Sciatic nerve (tissue), 2 donors: ENCODE data around the gene OR7A5. TPM values are rescaled to one million over a fixed set of nuclear protein-coding genes. Genes with fewer than 3 reads are reported as not detected.
"Not testable (repeated sequence)": the region's sequence is repeated elsewhere in the genome, so short reads cannot be mapped to it uniquely, and the experiment has no call there.

Experiments
- ATAC-seq: fragments of 200-7000 bp; cut with Tn5 transposase; one replicate; pipeline ENCODE4 v1.9.1; 2020; ENCODE audit warnings: mild to moderate bottlenecking, moderate library complexity
- DNase-seq: peaks from one replicate; pipeline ENCODE4 v3.0.0-alpha.2; 2020; ENCODE audit warnings: low spot score
- intact Hi-C: fragments of 100-400 bp; cut with DNase I; formaldehyde crosslinking; loops from one replicate; pipeline ENCODE4 v1.14.2; 2022
- total RNA-seq: library from RNA; stranded (reverse); fragmentation: NEBNext Ultra II Directional; extraction: Animal tissue kit (Norgen Biotek cat#: 25700); gene quantifications from one replicate; pipeline ENCODE4 v1.2.1, GENCODE V29; 2021
- donor health status: DM: no; HTN: no; CAD: no.
- donor health status: DM: no; HTN: no; CAD: no.

Gene OR7A5
- total RNA-seq, 1 donor from 2014 or later, result 0.22 TPM

DNA sequence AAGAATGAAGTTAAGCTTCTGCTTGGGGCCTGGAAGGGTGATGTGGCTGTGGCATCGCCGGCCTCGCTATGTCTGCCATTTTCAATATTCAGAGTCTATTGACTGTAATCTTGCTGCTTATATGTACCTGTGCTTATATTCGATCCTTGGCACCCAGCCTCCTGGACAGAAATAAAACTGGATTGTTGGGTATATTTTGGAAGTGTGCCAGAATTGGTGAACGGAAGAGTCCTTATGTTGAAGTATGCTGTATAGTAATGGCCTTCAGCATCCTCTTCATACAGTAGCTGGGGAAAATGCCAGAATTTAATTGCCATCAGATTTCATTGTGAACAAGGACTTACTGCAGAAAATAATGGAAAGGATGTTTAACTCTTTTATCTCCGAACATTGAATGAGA, 42.7 kb downstream of the OR7A5 start:
- DNase-seq, ATAC-seq, intact Hi-C loops: not testable (repeated sequence)

DNA sequence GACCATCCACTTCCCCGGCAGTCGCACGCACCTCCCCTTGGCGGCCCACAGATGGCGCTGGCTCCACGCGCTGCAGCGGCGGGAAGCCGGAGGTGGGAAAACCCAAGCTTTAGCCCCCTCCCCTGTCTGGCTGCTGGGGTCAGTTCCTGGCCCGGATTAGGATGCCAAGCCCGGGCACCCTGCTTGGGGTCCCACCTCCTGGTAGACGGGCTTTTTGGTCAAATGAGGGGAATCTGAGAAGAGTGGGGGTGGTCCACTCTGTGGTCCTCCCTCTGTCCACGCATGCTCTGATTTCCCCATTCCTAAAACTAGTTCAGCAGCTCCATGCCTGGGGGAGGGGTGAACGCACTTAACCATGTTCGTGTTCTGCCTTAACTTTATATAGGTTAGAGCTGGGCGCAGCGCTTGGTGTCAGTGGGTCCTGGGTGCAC, 48.5 kb downstream of the OR7A5 start:
- intact Hi-C loops, result no loop called here
- DNase-seq, result no peak
- no peak for ATAC-seq

DNA sequence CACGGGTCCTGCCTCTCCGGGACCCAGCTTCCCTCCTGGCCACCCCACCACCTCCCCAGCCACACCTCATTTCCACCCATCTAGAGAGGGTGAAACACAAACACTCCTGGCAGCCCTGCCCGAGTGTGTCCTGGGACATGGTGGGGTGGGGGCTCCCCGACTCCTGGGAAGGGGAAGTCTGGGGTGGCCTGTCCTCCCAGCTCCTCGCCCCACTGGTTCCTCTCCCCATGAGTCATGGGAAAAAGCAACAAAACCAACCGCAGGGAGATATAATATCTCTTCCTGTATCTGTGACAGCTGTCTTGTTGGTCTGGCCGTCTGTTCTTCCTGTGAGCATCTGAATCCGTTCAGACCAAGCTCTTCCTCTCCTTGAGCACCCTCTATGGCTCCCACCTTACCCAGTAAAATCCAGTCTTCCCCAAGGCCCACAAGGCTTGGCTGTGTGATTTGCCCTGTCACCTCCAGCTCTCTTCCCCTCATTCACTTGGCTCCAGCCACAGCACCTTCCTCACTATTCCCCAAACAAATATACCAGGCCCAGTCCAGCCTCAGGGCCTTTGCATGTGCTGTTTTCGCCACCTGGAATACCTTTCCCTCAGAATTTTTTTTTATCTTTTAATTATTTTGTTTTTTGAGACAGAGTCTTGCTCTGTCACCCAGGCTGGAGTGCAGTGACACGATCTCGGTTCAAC, 49.7 kb downstream of the OR7A5 start:
- peak; percentile 87 for ATAC-seq
- DNase-seq, intact Hi-C loops: not testable (repeated sequence)

DNA sequence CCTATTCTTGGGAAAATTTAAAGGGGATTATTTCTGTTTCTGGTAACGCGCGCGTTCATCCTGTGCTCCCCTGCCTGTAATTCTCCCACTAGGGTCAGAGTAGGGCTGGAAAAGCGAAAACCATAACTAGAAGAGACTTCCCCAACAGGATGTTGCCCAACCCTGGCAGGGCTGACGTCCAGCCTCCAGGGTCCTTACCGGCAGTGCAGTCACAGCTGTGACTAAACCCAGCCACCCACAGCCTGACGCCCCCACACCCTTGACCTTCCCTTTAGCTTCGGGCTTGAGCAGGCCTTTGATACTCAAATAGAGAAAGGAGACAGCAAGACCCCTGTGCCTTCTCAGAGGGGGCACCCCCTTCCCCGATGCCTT, 50.3 kb downstream of the OR7A5 start:
- DNase-seq (peak; percentile 65), ATAC-seq (peak; percentile 87)
- intact Hi-C loops, result not testable (repeated sequence)

DNA sequence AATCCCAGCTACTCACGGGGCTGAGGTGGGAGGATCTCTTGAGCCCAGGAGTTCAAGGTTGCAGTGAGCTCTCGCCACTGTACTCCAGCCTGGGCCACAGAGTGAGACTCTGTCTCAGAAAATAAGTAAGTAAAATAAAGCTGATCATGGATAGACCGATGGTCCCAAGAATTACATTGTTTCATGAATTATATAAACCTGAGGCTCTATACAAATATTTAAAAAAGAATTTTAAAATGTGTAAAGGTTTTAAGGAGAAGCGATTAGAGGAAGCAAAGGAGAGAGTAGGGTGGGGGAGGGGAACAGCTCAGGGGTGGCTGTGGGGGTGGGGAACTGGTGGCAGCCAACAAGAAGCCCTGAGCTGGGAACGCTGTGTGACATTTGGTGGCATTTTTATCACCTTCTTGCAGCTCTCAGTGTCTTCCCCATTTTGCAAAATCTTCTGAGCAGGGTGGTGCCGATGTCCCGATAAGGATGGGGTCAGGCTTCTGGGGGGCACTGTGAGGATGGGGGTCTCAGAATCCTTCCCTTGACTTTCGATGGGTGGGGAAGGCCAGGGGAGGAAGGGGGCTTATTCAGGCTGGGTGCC, 51.5 kb downstream of the OR7A5 start:
- ATAC-seq, intact Hi-C loops, DNase-seq: not testable (repeated sequence)

DNA sequence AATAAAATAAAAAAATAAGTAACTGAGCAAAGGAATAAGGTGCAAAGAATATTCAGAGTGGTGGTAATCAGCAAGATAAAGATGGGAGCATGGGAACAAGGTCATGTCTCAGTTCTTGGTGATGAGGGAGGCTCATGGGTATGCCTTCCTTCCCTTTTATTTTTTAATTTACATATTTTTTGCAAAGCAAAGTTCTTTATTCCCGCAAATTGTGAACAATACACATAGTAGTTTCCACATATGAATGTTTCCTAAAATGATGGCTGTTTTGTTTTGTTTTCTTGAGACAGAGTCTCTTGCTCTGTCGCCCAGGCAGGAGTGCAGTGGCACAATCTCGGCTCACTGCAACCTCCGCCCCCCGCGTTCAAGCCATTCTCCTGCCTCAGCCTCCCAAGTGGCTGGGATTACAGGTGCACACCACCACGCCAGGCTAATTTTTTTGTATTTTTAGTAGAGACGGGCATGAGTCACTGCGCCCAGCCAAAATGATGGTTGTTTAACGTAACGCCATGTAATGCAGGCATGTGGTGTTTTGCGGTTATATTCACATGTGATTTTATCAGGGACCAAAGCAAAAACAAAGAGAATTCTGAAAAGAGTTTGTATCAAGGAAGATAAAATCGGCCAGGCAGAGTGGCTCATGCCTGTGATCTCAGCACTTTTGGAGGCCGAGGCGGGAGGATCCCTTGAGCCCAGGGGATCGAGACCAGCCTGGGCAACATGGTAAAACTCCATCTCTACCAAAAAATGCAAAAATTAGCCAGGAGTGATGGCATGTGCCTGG, 52.2 kb downstream of the OR7A5 start:
- no peak for DNase-seq
- no peak for ATAC-seq
- intact Hi-C loops, result no loop called here

DNA sequence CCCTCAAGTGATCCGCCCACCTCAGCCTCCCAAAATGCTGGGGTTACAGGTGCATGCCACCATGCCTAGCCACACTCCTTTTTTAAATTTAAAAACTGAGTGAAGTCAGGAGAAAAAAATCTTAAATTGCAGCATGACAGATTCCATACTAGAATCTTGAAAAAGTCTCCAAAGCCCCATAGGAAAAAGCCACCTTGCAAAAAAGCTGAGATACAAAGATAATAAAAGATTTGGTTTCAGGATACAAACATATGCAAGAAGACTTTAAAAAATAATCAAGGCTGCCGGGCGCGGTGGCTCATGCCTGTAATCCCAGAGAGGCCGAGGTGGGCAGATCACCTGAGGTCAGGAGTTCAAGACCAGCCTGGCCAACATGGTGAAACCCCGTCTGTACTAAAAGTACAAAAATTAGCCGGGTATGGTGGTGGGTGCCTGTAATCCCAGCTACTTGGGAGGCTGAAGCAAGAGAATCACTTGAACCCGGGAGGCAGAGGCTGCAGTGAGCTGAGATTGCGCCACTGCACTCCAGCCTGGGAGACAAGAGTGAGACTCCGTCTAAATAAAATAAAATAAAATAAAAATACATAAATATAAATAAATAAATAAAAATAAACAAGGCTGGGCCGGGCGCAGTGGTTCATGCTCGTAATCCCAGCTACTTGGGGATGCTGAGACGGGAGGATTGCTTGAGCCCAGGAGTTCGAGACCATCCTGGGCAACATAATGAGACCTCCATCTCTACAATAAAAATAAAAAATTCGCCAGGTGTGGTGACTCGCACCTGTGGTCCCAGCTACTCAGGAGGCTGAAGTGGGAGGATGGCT, 53.1 kb downstream of the OR7A5 start:
- DNase-seq, ATAC-seq, intact Hi-C loops: not testable (repeated sequence)

DNA sequence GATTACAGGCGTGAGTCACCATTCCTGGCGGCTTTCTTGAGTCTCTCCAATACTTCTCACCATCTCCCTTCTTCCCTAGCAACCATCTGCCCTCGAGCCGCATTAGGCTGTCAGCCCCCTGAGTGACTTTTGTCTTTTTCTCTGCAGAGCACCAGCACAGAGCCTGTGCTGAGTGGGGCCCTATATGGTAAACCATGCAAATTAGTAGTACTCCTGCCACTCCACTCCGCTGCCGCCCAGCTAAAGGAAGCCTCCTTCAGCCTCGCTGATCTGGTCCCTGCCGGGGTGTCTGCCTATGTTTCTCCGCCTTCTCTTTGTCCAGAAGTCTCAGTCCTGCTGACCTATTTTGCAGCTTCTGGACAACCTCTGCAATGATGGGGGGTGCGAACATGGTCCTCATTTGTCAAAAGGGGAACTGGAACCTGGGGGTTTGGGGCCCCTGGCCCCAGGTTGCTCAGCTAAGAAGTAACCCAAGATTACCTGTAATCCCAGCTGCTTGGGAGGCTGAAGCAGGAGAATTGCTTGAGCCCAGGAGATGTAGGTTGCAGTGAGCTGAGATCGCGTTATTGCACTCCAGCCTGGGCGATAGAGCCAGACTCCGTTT, 54.3 kb downstream of the OR7A5 start:
- ATAC-seq, intact Hi-C loops, DNase-seq: not testable (repeated sequence)

DNA sequence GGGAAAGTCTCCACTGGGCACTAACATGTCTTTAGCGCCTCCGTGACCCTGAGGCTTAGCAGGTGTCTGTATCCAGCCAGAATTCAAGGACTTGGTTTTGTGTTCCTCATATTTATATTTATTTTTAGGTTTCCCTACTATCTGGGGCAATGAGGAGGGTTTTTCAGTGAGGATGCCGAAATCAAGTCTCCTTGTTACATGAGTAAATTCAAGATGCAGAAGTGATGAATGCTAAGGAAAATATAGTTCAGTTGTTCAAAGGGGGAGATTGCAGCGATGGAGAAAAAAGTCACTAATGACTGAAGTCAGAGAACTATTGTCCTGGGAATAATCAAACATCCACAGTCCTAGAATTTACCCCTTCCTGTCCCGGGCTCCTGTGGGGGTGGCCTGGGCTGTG, 55.8 kb downstream of the OR7A5 start:
- ATAC-seq (no peak), DNase-seq (no peak)
- intact Hi-C loops, result no loop called here

DNA sequence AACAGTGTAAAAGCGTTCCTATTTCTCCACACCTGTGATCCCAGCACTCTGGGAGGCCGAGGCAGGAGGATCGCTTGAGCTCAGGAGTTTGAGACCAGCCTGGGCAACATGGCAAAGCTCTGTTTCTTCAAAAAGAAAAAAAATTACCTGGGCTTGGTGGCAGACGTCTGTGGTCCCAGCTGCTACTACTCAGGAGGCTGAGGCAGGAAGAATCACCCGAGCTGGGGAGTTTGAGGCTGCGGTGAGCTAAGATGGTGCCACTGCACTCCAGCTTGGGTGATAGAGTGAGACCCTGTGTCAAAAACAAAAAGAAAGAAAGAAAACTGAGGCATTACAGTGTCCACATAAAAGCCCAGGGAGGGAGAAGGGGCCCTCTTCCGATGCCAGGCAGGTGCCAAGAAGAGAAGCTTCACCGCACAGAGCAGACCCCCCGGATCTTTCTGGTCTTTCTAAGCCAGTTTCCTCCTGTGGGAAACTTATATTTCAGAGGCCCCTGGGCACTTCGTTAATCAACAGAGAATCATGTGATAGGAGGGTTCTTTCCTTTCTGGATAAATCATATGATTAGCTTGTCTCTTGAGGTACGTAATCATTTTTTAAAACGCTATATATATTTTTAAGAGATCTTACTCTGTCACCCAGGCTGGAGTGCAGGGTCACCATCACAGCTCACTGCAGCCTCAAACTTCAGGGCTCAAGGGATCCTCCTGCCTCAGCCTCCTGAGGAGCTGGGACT, 56.7 kb downstream of the OR7A5 start, which contains the start of gene ADGRE2:
Gene ADGRE2 (minus strand): TSS at position 451 of the 736 bp plus-strand sequence. CDS start 1,804 bp downstream, outside the sequence.
- intact Hi-C loops, ATAC-seq, DNase-seq: not testable (repeated sequence)

DNA sequence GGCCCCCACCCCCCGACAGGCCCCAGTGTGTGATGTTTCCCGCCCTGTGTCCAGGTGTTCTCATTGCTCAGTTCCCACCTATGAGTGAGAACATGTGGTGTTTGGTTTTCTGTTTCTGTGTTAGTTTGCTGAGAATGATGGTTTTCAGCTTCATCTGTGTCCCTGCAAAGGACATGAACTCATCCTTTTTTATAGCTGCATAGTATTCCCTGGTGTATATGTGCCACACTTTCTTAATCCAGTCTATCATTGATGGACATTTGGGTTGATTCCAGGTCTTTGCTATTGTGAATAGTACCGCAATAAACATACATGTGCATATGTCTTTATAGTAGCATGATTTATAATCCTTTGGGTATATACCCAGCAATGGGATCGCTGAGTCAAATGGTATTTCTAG, 57.3 kb downstream of the OR7A5 start:
- not testable (repeated sequence) for DNase-seq

More for the DNA sequence above, 57.3 kb downstream of the OR7A5 start:
- ATAC-seq, intact Hi-C loops: not testable (repeated sequence)

Other genes with a start within 250 kb of the OR7A5 start
- 1.9 TPM for gene ADGRE3, start 160.3 kb downstream of the OR7A5 start, total RNA-seq
- 39.3 TPM for gene ZNF333, start 145.1 kb downstream of the OR7A5 start, total RNA-seq
- 4.9 TPM for gene ADGRE2, start 56.6 kb downstream of the OR7A5 start, total RNA-seq
- 0.04 TPM for gene OR7C1, start within 50 bp of the OR7A5 start, total RNA-seq
- not detected for gene OR7A10, start 13.7 kb upstream of the OR7A5 start, total RNA-seq
- gene OR7A17, start 50.9 kb upstream of the OR7A5 start, total RNA-seq, result not detected
- gene OR7C2, start 106.3 kb upstream of the OR7A5 start, total RNA-seq, result not detected
- not detected for gene SLC1A6, start 144.7 kb upstream of the OR7A5 start, total RNA-seq
- not detected for gene CASP14, start 214.3 kb upstream of the OR7A5 start, total RNA-seq
- gene OR1I1, start 247.0 kb upstream of the OR7A5 start, total RNA-seq, result not detected